HFFc6 (cell line): ENCODE results near the gene HERC4. TPM values are rescaled to one million over a fixed set of nuclear protein-coding genes. Genes with fewer than 3 reads are reported as not detected.
A peak's percentile ranks its signal among the peaks of the same experiment; 100 is the strongest.

Experiments used
- DNase-seq: peaks from one replicate; pipeline ENCODE4 v3.0.0-alpha.2; 2018
- H3K27ac Mint-ChIP-seq: 2 replicates; pipeline ENCODE4 v1.8.0; 2020; ENCODE audit warnings: mild to moderate bottlenecking, mixed read lengths
- H3K27me3 Mint-ChIP-seq: 2 replicates; pipeline ENCODE4 v1.8.0; 2021; ENCODE audit warnings: mild to moderate bottlenecking, moderate library complexity, mixed read lengths; ENCODE audit not compliant: insufficient read depth
- H3K36me3 Mint-ChIP-seq: 2 replicates; pipeline ENCODE4 v1.8.0; 2021; ENCODE audit warnings: low read depth, mixed read lengths
- H3K4me1 Mint-ChIP-seq: 2 replicates; pipeline ENCODE4 v1.8.0; 2020; ENCODE audit warnings: low read depth, mixed read lengths
- H3K4me3 Mint-ChIP-seq: 2 replicates; pipeline ENCODE4 v1.8.0; 2020; ENCODE audit warnings: mild to moderate bottlenecking, moderate library complexity, mixed read lengths
- H3K9me3 Mint-ChIP-seq: 2 replicates; pipeline ENCODE4 v1.8.0; 2020; ENCODE audit warnings: mild to moderate bottlenecking, mixed read lengths
- CTCF ChIP-seq: fragments of 200-600 bp; sonication (generic); IDR thresholded peaks from 2 replicates; pipeline ENCODE4 v1.5.0; 2021; ENCODE audit warnings: antibody characterized with exemption, mild to moderate bottlenecking
- total RNA-seq, 6 experiments: library from RNA; stranded (reverse); fragmentation: NEBNext Ultra II Directional; extraction: Animal tissue kit (Norgen Biotek cat#: 25700); gene quantifications; 2 replicates in 1 of 6; 3 replicates in 5 of 6; pipeline ENCODE4 v1.2.3, GENCODE V29; 2021

HERC4 gene
- total RNA-seq, 6 experiments from 2014 or later = 220 to 297 (median 279) TPM

- Mint-ChIP-seq H3K27me3 (peaks cover 4% of the 10 kb centered on the region; the same call in 1 of the 2 replicates), H3K36me3 (peaks cover 41% of the 10 kb centered on the region), H3K4me1 (peaks cover 83% of the 10 kb centered on the region), H3K9me3 (no peaks in the 10 kb centered on the region), H3K27ac (peak overlapping the region; percentile 88), H3K4me3 (no peak overlapping the region)
- no peak for TF ChIP-seq CTCF
- no peak for DNase-seq
Observed at GRCh38 chr10:68092512-68092911, 17.4 kb upstream of the HERC4 start.

GRCh38 chr10:68090586-68090985, 15.5 kb upstream of the HERC4 start:
- Mint-ChIP-seq H3K27me3 (peaks cover 4% of the 10 kb centered on the region; the same call in 1 of the 2 replicates), H3K27ac (peak overlapping the region; percentile 18; the same call in 1 of the 2 replicates), H3K36me3 (peaks cover 34% of the 10 kb centered on the region), H3K4me1 (peaks cover 82% of the 10 kb centered on the region), H3K4me3 (no peak overlapping the region), H3K9me3 (no peaks in the 10 kb centered on the region)
- TF ChIP-seq CTCF = no peak
- no peak for DNase-seq

- peak overlapping the region; percentile 91 for H3K27ac Mint-ChIP-seq
- DNase-seq = no peak
- no peak for TF ChIP-seq CTCF
Observed at GRCh38 chr10:68088740-68089139, 13.7 kb upstream of the HERC4 start.

GRCh38 chr10:68087685-68088401, 12.8 kb upstream of the HERC4 start:
- no peak for DNase-seq
- H3K27ac Mint-ChIP-seq = peak overlapping the region; percentile 91
- no peaks in the 10 kb centered on the region for H3K9me3 Mint-ChIP-seq
- H3K36me3 Mint-ChIP-seq = peaks cover 15% of the 10 kb centered on the region
- peaks cover 77% of the 10 kb centered on the region for H3K4me1 Mint-ChIP-seq
- no peaks in the 10 kb centered on the region for H3K27me3 Mint-ChIP-seq
- peak overlapping the region; percentile 67 for H3K4me3 Mint-ChIP-seq
- TF ChIP-seq CTCF = no peak

More at GRCh38 chr10:68088740-68089139, 13.7 kb upstream of the HERC4 start:
- H3K9me3 Mint-ChIP-seq = no peaks in the 10 kb centered on the region
- H3K36me3 Mint-ChIP-seq = peaks cover 20% of the 10 kb centered on the region
- H3K4me1 Mint-ChIP-seq = peaks cover 77% of the 10 kb centered on the region
- H3K27me3 Mint-ChIP-seq = no peaks in the 10 kb centered on the region
- peak overlapping the region; percentile 75 for H3K4me3 Mint-ChIP-seq

- no peak for DNase-seq
- Mint-ChIP-seq H3K4me1 (peaks cover 77% of the 10 kb centered on the region), H3K27me3 (no peaks in the 10 kb centered on the region), H3K9me3 (no peaks in the 10 kb centered on the region), H3K36me3 (peaks cover 15% of the 10 kb centered on the region), H3K27ac (peak overlapping the region; percentile 91), H3K4me3 (peak overlapping the region; percentile 67)
- no peak for TF ChIP-seq CTCF
Observed at GRCh38 chr10:68086910-68087684, 12.0 kb upstream of the HERC4 start.
